SK-N-SH treated with all-trans-retinoic acid at 6 μM for 48 hours (cell line): Measurements from ENCODE around the gene CCDC57.

Experiments
- ATAC-seq: fragments of 200-7000 bp; cut with Tn5 transposase; 3 replicates; pipeline ENCODE4 v1.9.1; 2020; ENCODE audit warnings: mild to moderate bottlenecking, moderate library complexity
- ARNTL ChIP-seq: fragments of 450-650 bp; formaldehyde crosslinking; IDR thresholded peaks from 2 replicates; pipeline ENCODE4 v1.5.0; 2020; ENCODE audit warnings: low read depth, mild to moderate bottlenecking, moderate library complexity, borderline replicate concordance
- BACH2 ChIP-seq: fragments of 250-450 bp; sonication (Bioruptor Pico); IDR thresholded peaks from 2 replicates; pipeline ENCODE4 v1.9.0; 2021; ENCODE audit warnings: mild to moderate bottlenecking, borderline replicate concordance
- CSDC2 ChIP-seq: fragments of 250-450 bp; sonication (Bioruptor Pico); IDR thresholded peaks from 2 replicates; pipeline ENCODE4 v1.5.0; 2020; ENCODE audit warnings: mild to moderate bottlenecking, moderate library complexity
- ESRRG ChIP-seq: fragments of 250-450 bp; sonication (Bioruptor Pico); IDR thresholded peaks from 2 replicates; pipeline ENCODE4 v1.6.1; 2021; ENCODE audit warnings: mild to moderate bottlenecking
- GLIS3 ChIP-seq: fragments of 250-450 bp; sonication (Bioruptor Pico); IDR thresholded peaks from 2 replicates; pipeline ENCODE4 v1.5.0; 2020; ENCODE audit warnings: mild to moderate bottlenecking, moderate library complexity
- ISL1 ChIP-seq: fragments of 250-450 bp; sonication (Bioruptor Pico); IDR thresholded peaks from 2 replicates; pipeline ENCODE4 v2.1.2; 2022; ENCODE audit warnings: mild to moderate bottlenecking, moderate library complexity
- OSR1 ChIP-seq: fragments of 250-450 bp; sonication (Bioruptor Pico); IDR thresholded peaks from 2 replicates; pipeline ENCODE4 v1.8.0; 2022; ENCODE audit warnings: moderate library complexity, mild to moderate bottlenecking, inconsistent platforms
- PPARA ChIP-seq: fragments of 250-450 bp; sonication (Bioruptor Pico); IDR thresholded peaks from 2 replicates; pipeline ENCODE4 v1.5.0; 2020; ENCODE audit warnings: mild to moderate bottlenecking, borderline replicate concordance
- RARB ChIP-seq: fragments of 250-450 bp; sonication (Bioruptor Pico); IDR thresholded peaks from 2 replicates; pipeline ENCODE4 v1.8.0; 2021; ENCODE audit warnings: mild to moderate bottlenecking, moderate library complexity
- SNAI2 ChIP-seq: fragments of 250-450 bp; sonication (Bioruptor Pico); IDR thresholded peaks from 2 replicates; pipeline ENCODE4 v1.5.0; 2020; ENCODE audit warnings: mild to moderate bottlenecking, moderate library complexity
- TCF4 ChIP-seq: fragments of 250-450 bp; sonication (Bioruptor Pico); IDR thresholded peaks from 2 replicates; pipeline ENCODE4 v1.8.0; 2021; ENCODE audit warnings: mild to moderate bottlenecking, moderate library complexity, borderline replicate concordance
- TOX ChIP-seq: fragments of 250-450 bp; sonication (Bioruptor Pico); IDR thresholded peaks from 2 replicates; pipeline ENCODE4 v1.8.0; 2021; ENCODE audit warnings: mild to moderate bottlenecking, moderate library complexity, borderline replicate concordance
- ZC3H10 ChIP-seq: fragments of 250-450 bp; sonication (Bioruptor Pico); IDR thresholded peaks from 2 replicates; pipeline ENCODE4 v1.5.1; 2021; ENCODE audit warnings: mild to moderate bottlenecking, moderate library complexity
- ZFP3 ChIP-seq: fragments of 250-450 bp; sonication (Bioruptor Pico); IDR thresholded peaks from 2 replicates; pipeline ENCODE4 v1.5.0; 2020; ENCODE audit warnings: mild to moderate bottlenecking, moderate library complexity
- ZFP30 ChIP-seq: fragments of 450-650 bp; formaldehyde crosslinking; IDR thresholded peaks from 2 replicates; pipeline ENCODE4 v1.5.0; 2022; ENCODE audit warnings: mild to moderate bottlenecking, moderate library complexity
- ZNF565 ChIP-seq: fragments of 450-650 bp; formaldehyde crosslinking; conservative IDR thresholded peaks from 2 replicates; pipeline ENCODE4 v1.5.0; 2020; ENCODE audit warnings: low read depth, mild to moderate bottlenecking, moderate library complexity
- ZNF70 ChIP-seq: fragments of 450-650 bp; formaldehyde crosslinking; IDR thresholded peaks from 2 replicates; pipeline ENCODE4 v1.5.0; 2020; ENCODE audit warnings: mild to moderate bottlenecking, moderate library complexity
- ZNF8 ChIP-seq: fragments of 450-650 bp; formaldehyde crosslinking; IDR thresholded peaks from 2 replicates; pipeline ENCODE4 v1.5.0; 2020; ENCODE audit warnings: mild to moderate bottlenecking, moderate library complexity
- TF ChIP-seq, protein P1 (sequence below): fragments of 250-450 bp; sonication (Bioruptor Pico); IDR thresholded peaks from 2 replicates; pipeline ENCODE4 v1.8.0; 2020; ENCODE audit warnings: mild to moderate bottlenecking, moderate library complexity, borderline replicate concordance
- TF ChIP-seq, protein P2 (sequence below): fragments of 250-450 bp; sonication (Bioruptor Pico); IDR thresholded peaks from 2 replicates; pipeline ENCODE4 v1.8.0; 2021; ENCODE audit warnings: low read depth, mild to moderate bottlenecking, moderate library complexity, borderline replicate concordance
- TF ChIP-seq, protein P3 (sequence below): fragments of 250-450 bp; sonication (Bioruptor Pico); IDR thresholded peaks from 2 replicates; pipeline ENCODE4 v1.5.0; 2020; ENCODE audit warnings: mild to moderate bottlenecking, moderate library complexity
- TF ChIP-seq, protein P4 (sequence below): fragments of 250-450 bp; sonication (Bioruptor Pico); IDR thresholded peaks from 2 replicates; pipeline ENCODE4 v1.5.1; 2020; ENCODE audit warnings: low read depth, mild to moderate bottlenecking, moderate library complexity
- TF ChIP-seq, protein P5 (sequence below): fragments of 250-450 bp; sonication (Bioruptor Pico); IDR thresholded peaks from 2 replicates; pipeline ENCODE4 v1.5.1; 2021; ENCODE audit warnings: mild to moderate bottlenecking, moderate library complexity

CCDC57 gene

DNA sequence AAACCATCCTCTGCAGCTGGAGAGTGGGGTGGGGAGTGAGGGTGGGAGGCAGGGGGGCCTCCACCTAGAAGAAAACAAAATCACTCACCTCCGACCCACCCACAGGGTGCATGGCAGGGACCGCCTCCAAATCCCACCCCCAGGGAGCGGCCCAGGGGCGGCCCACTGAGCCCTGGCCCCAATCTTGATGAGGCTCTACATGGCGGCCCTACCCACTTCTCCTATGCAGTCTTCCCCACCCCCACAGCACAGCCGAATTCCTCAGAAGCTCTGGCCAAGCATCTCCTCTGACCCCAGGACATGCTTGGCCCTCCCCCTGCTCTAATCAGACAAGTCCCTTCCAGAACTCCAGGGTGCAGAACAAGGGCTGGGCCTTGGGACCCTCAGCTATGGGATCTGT lies 96.4 kb downstream of the CCDC57 start:
- no peak for ATAC-seq
- no peak for TF ChIP-seq ZFP3 (CRISPR knock-in tag)
- TF ChIP-seq CSDC2 (CRISPR knock-in tag): no peak
- TF ChIP-seq ZNF565 (CRISPR knock-in tag): no peak
- no peak for TF ChIP-seq TOX (CRISPR knock-in tag)
- TF ChIP-seq, protein P1, sequence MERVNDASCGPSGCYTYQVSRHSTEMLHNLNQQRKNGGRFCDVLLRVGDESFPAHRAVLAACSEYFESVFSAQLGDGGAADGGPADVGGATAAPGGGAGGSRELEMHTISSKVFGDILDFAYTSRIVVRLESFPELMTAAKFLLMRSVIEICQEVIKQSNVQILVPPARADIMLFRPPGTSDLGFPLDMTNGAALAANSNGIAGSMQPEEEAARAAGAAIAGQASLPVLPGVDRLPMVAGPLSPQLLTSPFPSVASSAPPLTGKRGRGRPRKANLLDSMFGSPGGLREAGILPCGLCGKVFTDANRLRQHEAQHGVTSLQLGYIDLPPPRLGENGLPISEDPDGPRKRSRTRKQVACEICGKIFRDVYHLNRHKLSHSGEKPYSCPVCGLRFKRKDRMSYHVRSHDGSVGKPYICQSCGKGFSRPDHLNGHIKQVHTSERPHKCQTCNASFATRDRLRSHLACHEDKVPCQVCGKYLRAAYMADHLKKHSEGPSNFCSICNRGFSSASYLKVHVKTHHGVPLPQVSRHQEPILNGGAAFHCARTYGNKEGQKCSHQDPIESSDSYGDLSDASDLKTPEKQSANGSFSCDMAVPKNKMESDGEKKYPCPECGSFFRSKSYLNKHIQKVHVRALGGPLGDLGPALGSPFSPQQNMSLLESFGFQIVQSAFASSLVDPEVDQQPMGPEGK (CRISPR knock-in tag): no peak
- no peak for TF ChIP-seq ZFP30 (CRISPR knock-in tag)
- no peak for TF ChIP-seq OSR1 (CRISPR knock-in tag)
- TF ChIP-seq ZC3H10 (CRISPR knock-in tag): no peak
- no peak for TF ChIP-seq TCF4 (CRISPR knock-in tag)
- TF ChIP-seq BACH2 (CRISPR knock-in tag): no peak
- TF ChIP-seq, protein P2, sequence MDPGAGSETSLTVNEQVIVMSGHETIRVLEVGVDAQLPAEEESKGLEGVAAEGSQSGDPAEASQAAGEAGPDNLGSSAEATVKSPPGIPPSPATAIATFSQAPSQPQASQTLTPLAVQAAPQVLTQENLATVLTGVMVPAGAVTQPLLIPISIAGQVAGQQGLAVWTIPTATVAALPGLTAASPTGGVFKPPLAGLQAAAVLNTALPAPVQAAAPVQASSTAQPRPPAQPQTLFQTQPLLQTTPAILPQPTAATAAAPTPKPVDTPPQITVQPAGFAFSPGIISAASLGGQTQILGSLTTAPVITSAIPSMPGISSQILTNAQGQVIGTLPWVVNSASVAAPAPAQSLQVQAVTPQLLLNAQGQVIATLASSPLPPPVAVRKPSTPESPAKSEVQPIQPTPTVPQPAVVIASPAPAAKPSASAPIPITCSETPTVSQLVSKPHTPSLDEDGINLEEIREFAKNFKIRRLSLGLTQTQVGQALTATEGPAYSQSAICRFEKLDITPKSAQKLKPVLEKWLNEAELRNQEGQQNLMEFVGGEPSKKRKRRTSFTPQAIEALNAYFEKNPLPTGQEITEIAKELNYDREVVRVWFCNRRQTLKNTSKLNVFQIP (CRISPR knock-in tag): no peak
- no peak for TF ChIP-seq ESRRG (CRISPR knock-in tag)
- TF ChIP-seq, protein P3, sequence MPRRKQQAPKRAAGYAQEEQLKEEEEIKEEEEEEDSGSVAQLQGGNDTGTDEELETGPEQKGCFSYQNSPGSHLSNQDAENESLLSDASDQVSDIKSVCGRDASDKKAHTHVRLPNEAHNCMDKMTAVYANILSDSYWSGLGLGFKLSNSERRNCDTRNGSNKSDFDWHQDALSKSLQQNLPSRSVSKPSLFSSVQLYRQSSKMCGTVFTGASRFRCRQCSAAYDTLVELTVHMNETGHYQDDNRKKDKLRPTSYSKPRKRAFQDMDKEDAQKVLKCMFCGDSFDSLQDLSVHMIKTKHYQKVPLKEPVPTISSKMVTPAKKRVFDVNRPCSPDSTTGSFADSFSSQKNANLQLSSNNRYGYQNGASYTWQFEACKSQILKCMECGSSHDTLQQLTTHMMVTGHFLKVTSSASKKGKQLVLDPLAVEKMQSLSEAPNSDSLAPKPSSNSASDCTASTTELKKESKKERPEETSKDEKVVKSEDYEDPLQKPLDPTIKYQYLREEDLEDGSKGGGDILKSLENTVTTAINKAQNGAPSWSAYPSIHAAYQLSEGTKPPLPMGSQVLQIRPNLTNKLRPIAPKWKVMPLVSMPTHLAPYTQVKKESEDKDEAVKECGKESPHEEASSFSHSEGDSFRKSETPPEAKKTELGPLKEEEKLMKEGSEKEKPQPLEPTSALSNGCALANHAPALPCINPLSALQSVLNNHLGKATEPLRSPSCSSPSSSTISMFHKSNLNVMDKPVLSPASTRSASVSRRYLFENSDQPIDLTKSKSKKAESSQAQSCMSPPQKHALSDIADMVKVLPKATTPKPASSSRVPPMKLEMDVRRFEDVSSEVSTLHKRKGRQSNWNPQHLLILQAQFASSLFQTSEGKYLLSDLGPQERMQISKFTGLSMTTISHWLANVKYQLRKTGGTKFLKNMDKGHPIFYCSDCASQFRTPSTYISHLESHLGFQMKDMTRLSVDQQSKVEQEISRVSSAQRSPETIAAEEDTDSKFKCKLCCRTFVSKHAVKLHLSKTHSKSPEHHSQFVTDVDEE: no peak
- TF ChIP-seq GLIS3 (CRISPR knock-in tag): no peak
- no peak for TF ChIP-seq ARNTL
- no peak for TF ChIP-seq SNAI2 (CRISPR knock-in tag)
- TF ChIP-seq ZNF8 (CRISPR knock-in tag): no peak

DNA sequence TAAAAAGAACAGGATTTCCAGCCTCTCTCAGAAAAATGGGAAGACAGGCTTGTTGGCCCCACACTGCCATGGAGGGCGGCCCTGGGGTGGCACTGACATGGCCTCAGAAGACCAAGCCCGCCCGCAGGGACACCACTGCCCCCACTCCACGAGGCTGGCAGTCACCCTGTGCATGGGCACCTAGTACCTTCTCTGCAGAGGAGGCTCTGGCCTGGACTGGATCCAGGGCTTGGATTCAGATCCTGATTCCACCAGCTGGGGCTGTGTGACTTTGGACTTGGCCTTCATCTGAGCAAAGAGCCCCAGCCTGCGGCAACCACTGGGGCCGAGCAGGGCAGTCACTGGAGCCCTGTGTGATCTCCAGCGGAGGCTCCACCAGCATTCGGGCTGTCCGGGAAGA lies 97.8 kb downstream of the CCDC57 start:
- no peak for ATAC-seq
- no peak for TF ChIP-seq ZFP3 (CRISPR knock-in tag)
- TF ChIP-seq ARNTL: no peak
- TF ChIP-seq, protein P4, sequence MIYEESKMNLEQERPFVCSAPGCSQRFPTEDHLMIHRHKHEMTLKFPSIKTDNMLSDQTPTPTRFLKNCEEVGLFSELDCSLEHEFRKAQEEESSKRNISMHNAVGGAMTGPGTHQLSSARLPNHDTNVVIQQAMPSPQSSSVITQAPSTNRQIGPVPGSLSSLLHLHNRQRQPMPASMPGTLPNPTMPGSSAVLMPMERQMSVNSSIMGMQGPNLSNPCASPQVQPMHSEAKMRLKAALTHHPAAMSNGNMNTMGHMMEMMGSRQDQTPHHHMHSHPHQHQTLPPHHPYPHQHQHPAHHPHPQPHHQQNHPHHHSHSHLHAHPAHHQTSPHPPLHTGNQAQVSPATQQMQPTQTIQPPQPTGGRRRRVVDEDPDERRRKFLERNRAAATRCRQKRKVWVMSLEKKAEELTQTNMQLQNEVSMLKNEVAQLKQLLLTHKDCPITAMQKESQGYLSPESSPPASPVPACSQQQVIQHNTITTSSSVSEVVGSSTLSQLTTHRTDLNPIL (CRISPR knock-in tag): no peak
- TF ChIP-seq, protein P5, sequence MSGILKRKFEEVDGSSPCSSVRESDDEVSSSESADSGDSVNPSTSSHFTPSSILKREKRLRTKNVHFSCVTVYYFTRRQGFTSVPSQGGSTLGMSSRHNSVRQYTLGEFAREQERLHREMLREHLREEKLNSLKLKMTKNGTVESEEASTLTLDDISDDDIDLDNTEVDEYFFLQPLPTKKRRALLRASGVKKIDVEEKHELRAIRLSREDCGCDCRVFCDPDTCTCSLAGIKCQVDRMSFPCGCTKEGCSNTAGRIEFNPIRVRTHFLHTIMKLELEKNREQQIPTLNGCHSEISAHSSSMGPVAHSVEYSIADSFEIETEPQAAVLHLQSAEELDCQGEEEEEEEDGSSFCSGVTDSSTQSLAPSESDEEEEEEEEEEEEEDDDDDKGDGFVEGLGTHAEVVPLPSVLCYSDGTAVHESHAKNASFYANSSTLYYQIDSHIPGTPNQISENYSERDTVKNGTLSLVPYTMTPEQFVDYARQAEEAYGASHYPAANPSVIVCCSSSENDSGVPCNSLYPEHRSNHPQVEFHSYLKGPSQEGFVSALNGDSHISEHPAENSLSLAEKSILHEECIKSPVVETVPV: no peak
- TF ChIP-seq ZNF8 (CRISPR knock-in tag): no peak
- TF ChIP-seq ZNF565 (CRISPR knock-in tag): no peak
- no peak for TF ChIP-seq ZNF70
- TF ChIP-seq TOX (CRISPR knock-in tag): no peak
- no peak for TF ChIP-seq SNAI2 (CRISPR knock-in tag)
- TF ChIP-seq CSDC2 (CRISPR knock-in tag): no peak
- TF ChIP-seq ISL1 (CRISPR knock-in tag): no peak
- TF ChIP-seq BACH2 (CRISPR knock-in tag): no peak
- TF ChIP-seq ZC3H10 (CRISPR knock-in tag): no peak
- TF ChIP-seq ZFP30 (CRISPR knock-in tag): no peak
- no peak for TF ChIP-seq TCF4 (CRISPR knock-in tag)
- TF ChIP-seq PPARA (CRISPR knock-in tag): no peak
- TF ChIP-seq, protein P2 (CRISPR knock-in tag): no peak
- TF ChIP-seq RARB (CRISPR knock-in tag): no peak
- TF ChIP-seq, all 23 proteins: peak for 0
